GM12873 (cell line): ENCODE measurements around the gene ALOX5.

Source experiments
- TF ChIP-seq, protein P1 (sequence below): IDR thresholded peaks from 2 replicates; pipeline ENCODE4 v1.5.1; 2012; ENCODE audit warnings: low read depth, mild to moderate bottlenecking, moderate library complexity, low read length, control low read depth; ENCODE audit not compliant: insufficient read depth; ENCODE audit errors: missing control alignments

ALOX5 gene

DNA sequence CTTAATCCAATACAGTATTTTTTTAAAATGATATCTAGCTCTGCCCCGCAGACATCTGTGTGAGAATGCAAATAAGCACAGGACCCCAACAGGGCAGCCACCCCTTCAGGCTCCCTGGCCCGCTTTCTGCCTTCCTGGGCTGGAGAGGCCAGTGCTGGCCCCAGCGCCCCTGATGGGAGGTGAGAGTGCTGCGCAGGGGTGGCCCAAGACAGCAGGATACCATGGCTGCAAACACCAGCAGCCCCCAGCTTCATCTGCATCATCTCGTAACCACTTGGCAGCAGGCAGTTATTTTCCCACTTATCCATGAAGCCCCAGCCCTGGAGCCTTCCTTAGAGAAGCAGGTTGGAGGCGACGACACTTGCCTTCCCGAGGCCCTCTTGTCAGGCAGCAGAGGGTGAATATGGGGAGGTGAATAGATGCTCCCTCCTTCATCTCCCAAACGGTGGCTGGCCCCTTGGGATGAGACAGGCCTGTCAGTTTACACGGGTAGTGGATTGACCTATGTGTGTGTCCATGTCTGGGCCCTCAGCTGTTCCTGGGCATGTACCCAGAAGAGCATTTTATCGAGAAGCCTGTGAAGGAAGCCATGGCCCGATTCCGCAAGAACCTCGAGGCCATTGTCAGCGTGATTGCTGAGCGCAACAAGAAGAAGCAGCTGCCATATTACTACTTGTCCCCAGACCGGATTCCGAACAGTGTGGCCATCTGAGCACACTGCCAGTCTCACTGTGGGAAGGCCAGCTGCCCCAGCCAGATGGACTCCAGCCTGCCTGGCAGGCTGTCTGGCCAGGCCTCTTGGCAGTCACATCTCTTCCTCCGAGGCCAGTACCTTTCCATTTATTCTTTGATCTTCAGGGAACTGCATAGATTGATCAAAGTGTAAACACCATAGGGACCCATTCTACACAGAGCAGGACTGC, 71.2 kb downstream of the ALOX5 start:
- TF ChIP-seq, protein P1, sequence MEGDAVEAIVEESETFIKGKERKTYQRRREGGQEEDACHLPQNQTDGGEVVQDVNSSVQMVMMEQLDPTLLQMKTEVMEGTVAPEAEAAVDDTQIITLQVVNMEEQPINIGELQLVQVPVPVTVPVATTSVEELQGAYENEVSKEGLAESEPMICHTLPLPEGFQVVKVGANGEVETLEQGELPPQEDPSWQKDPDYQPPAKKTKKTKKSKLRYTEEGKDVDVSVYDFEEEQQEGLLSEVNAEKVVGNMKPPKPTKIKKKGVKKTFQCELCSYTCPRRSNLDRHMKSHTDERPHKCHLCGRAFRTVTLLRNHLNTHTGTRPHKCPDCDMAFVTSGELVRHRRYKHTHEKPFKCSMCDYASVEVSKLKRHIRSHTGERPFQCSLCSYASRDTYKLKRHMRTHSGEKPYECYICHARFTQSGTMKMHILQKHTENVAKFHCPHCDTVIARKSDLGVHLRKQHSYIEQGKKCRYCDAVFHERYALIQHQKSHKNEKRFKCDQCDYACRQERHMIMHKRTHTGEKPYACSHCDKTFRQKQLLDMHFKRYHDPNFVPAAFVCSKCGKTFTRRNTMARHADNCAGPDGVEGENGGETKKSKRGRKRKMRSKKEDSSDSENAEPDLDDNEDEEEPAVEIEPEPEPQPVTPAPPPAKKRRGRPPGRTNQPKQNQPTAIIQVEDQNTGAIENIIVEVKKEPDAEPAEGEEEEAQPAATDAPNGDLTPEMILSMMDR, result no peak

DNA sequence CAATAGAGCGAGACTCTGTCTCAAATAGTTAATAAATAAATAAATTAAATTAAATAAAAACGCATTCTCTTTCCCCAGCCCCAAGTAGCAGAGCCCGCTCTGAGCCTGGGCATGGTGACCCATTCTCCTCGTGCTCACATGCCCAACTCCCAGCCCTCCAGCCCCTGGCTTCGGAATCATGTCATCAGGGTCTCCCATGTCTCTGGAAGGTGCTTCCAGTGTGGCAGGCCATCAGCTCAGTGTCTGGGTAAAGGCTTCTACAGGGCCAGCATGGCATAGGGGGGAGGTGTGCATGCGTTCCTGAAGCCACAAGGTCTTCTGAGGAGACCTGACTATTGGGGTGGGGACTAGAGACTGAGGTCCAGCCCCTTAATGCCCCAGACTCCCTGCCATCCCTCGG, 72.8 kb downstream of the ALOX5 start:
- TF ChIP-seq, protein P1, result no peak

GRCh38 chr10:45447416-45447815, 73.4 kb downstream of the ALOX5 start:
- TF ChIP-seq, protein P1, result no peak

DNA sequence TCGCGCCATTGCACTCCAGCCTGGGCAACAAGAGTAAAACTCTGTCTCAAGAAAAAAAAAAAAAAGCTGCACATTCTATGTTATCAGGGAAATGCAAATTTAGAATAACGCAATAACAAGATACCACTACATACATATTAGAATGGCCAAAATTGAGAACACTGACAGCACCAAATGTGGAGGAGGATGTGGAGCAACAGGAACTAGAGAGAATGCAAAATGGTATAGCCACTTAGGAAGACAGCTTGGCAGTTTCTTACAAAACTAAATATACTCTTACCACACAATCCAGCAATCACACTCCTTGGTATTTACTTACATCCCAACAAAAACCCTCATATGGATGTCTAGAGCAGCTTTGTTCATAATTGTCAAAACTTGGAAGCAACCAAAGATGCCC, 76.8 kb downstream of the ALOX5 start:
- TF ChIP-seq, protein P1, result no peak

DNA sequence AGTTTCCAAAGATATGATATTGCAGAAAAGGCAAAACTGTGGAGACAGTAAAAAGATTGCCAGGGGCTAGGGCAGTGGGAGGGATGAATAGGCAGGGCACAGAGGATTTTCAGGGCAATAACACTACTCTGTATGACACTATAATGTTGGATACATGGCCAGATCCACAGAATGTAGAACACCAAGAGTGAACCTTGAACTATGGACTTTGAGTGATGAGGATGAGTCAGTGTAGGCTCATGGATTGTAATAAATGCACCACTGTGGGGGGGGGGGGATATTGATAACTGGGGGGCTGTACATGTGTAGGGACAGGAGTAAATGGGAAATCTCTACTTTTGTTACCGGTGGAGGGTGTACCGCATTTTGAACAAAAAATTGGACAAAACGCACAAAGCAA, 77.4 kb downstream of the ALOX5 start:
- TF ChIP-seq, protein P1, result no peak

GRCh38 chr10:45452268-45452667, 78.3 kb downstream of the ALOX5 start:
- TF ChIP-seq, protein P1, result no peak

DNA sequence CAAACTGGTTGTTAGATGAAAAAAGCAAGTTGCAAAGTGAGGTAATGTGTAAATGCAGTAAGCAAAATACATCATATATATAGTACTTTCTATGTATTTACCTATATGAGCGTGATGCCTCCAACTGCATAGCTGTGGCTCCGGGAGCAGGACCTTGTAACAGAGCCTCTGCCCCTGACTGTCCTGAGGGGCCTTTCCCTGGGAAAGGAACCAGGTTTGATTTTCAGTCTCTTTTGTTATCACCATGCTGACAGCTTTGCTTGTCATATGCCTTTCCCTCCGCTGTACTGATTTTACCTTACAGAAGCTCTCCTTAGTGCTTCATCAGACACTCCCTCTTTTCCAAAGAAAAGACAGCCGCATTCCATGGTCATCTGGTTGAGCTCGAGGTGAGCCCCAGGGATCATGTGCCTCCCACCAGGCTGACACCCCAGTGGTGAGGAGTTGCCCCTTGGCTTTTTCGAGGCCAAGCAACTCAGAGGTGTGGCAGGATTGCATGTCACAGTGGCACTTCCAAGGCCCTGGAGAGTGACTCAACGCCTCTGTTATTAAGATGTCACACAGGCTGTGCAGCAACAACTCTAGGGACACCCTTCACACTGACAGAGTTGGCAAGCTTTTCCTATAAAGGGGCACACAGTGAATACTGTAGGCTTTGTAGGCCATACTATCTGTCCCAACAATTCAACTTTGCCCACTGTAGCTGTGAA, 78.9 kb downstream of the ALOX5 start:
- TF ChIP-seq, protein P1, result no peak
